Lung (tissue), 12 donors: ENCODE results near the gene SPAG4. TPM values are rescaled to one million over a fixed set of nuclear protein-coding genes. Genes with fewer than 3 reads are reported as not detected.

Source experiments
- ATAC-seq: fragments of 200-7000 bp; cut with Tn5 transposase; one replicate; pipeline ENCODE4 v1.9.1; 2020; ENCODE audit warnings: moderate number of reproducible peaks; ENCODE audit not compliant: insufficient read depth, low FRiP score
- DNase-seq, 3 donors: peaks; one replicate each; pipeline ENCODE4 v3.0.0-alpha.2; 2013 to 2017
- H3K27ac ChIP-seq, 2 donors: one replicate each; pipeline ENCODE4 v1.5.1; 2013; ENCODE audit warnings: mild to moderate bottlenecking in 2 of 2, moderate library complexity in 2 of 2, control low read depth in 1 of 2, inconsistent platforms in 1 of 2, low read depth in 1 of 2, low read length in 1 of 2
- H3K27me3 ChIP-seq, 3 donors: one replicate each; pipeline ENCODE4 v1.5.1; 2013; ENCODE audit warnings: low read length in 2 of 3; ENCODE audit not compliant: control insufficient read depth in 3 of 3, insufficient read depth in 3 of 3
- H3K36me3 ChIP-seq, 4 donors: one replicate each; pipeline ENCODE4 v1.5.1; 2013; ENCODE audit warnings: low read length in 4 of 4, mild to moderate bottlenecking in 1 of 4, moderate library complexity in 1 of 4; ENCODE audit not compliant: control insufficient read depth in 4 of 4, insufficient read depth in 4 of 4
- H3K4me1 ChIP-seq, 5 donors: one replicate each; pipeline ENCODE4 v1.5.1; 2013; ENCODE audit warnings: low read length in 5 of 5, mild to moderate bottlenecking in 2 of 5, moderate library complexity in 1 of 5; ENCODE audit not compliant: control insufficient read depth in 5 of 5, insufficient read depth in 5 of 5
- H3K4me3 ChIP-seq: one replicate; pipeline ENCODE4 v1.5.1; 2013; ENCODE audit warnings: mild to moderate bottlenecking, control low read depth, moderate library complexity
- H3K9ac ChIP-seq, 2 donors: one replicate each; pipeline ENCODE4 v1.5.1; 2013; ENCODE audit warnings: low read length in 2 of 2, control low read depth in 1 of 2; ENCODE audit not compliant: insufficient read depth in 1 of 2
- H3K9me3 ChIP-seq, 4 donors: one replicate each; pipeline ENCODE4 v1.5.1; 2013; ENCODE audit warnings: low read length in 3 of 4, mild to moderate bottlenecking in 1 of 4, moderate library complexity in 1 of 4; ENCODE audit not compliant: control insufficient read depth in 4 of 4, insufficient read depth in 3 of 4
- CTCF ChIP-seq: IDR thresholded peaks from 2 replicates; pipeline ENCODE4 v1.5.1; 2012; ENCODE audit warnings: mild to moderate bottlenecking; ENCODE audit errors: control extremely low read depth, extremely low read depth
- WGBS, 2 donors: extraction: QIAGEN DNeasy Blood & Tissue Kit; methylation state at CpG; one replicate each; pipeline ENCODE4 v1.1.7; 2013; 5-methylcytosine and 5-hydroxymethylcytosine counted together
- polyA plus RNA-seq, 2 donors: library from polyadenylated mRNA; stranded (reverse); fragments of 200-250 nt; gene quantifications; one replicate each; pipeline ENCODE4 v1.2.1, GENCODE V29; 2013
- total RNA-seq, 2 donors: library from RNA; depleted of rRNA in 1 of 2; stranded (reverse); fragments of >200 nt in 1 of 2; gene quantifications; one replicate each; pipeline ENCODE4 v1.2.1, GENCODE V29; 2014 to 2021
- donor health status: control.
- donor health status: control.
- donor health status: Bipolar disorder and iron deficiency.
- donor health status: healthy.
- donor health status: DM: yes; HTN: yes; CAD: no.

Gene SPAG4
- total and polyA plus RNA-seq, 4 donors: 1.9 to 5.7 (median 3.7) TPM

GRCh38 chr20:35617397-35618262 is 2.0 kb downstream of the SPAG4 start:
- peaks cover 0 to 2% (median 0%) of the 10 kb centered on the region in 3 donors for H3K27me3 ChIP-seq
- no peak overlapping the region for H3K9ac ChIP-seq
- H3K36me3 ChIP-seq: peaks cover 0 to 2% (median 0%) of the 10 kb centered on the region in 4 donors
- H3K9me3 ChIP-seq: no peaks in the 10 kb centered on the region
- DNase-seq (peak; percentile 55 to 68 (median 64)), ATAC-seq (no peak)
- H3K4me3 ChIP-seq: no peak overlapping the region
- peak; percentile 1 for TF ChIP-seq CTCF
- H3K27ac ChIP-seq: peak overlapping the region; percentile 20 to 78
- WGBS, 2 donors: 9% methylated on average over 21 to 22 of the region's 22 CpGs
- H3K4me1 ChIP-seq: peaks cover 0 to 30% (median 12%) of the 10 kb centered on the region in 5 donors

- H3K27ac ChIP-seq: no peak overlapping the region
- TF ChIP-seq CTCF: no peak
- DNase-seq (peak in 2 of 3 donors; percentile 15 to 24), ATAC-seq (no peak)
- H3K9me3 ChIP-seq: no peaks in the 10 kb centered on the region
- no peak overlapping the region for H3K4me3 ChIP-seq
- H3K27me3 ChIP-seq: peaks cover 0 to 2% (median 0%) of the 10 kb centered on the region in 3 donors
- H3K36me3 ChIP-seq: peaks cover 0 to 2% (median 0%) of the 10 kb centered on the region in 4 donors
- WGBS, 2 donors: 9 to 11% methylated on average over 35 of the region's 35 CpGs
- H3K4me1 ChIP-seq: peaks cover 0 to 30% (median 12%) of the 10 kb centered on the region in 5 donors
- no peak overlapping the region for H3K9ac ChIP-seq
These were observed 2.9 kb downstream of the SPAG4 start for GRCh38 chr20:35618263-35619131.

- Histone ChIP-seq H3K36me3 (peaks cover 0 to 2% (median 0%) of the 10 kb centered on the region in 4 donors), H3K4me3 (peak overlapping the region; percentile 27), H3K27ac (no peak overlapping the region), H3K27me3 (peaks cover 0 to 2% (median 0%) of the 10 kb centered on the region in 3 donors), H3K9ac (no peak overlapping the region), H3K4me1 (peaks cover 0 to 30% (median 12%) of the 10 kb centered on the region in 5 donors), H3K9me3 (no peaks in the 10 kb centered on the region)
- 5% methylated on average over 48 to 49 of the region's 49 CpGs for WGBS, 2 donors
- peak; percentile 19 for ATAC-seq
- no peak for TF ChIP-seq CTCF
- DNase-seq: peak; percentile 74 to 78 (median 75)
These were observed 3.8 kb downstream of the SPAG4 start for GRCh38 chr20:35619196-35620095.
